NCI-H1694 treated with DMSO at 0.1 percent for 48 hours (cell line): Measurements from ENCODE around the gene VAT1L.

ENCODE experiments used
- DNase-seq: peaks from one replicate; lab custom pipeline; 2025; lab: John Stamatoyannopoulos, UW

The VAT1L gene

DNA sequence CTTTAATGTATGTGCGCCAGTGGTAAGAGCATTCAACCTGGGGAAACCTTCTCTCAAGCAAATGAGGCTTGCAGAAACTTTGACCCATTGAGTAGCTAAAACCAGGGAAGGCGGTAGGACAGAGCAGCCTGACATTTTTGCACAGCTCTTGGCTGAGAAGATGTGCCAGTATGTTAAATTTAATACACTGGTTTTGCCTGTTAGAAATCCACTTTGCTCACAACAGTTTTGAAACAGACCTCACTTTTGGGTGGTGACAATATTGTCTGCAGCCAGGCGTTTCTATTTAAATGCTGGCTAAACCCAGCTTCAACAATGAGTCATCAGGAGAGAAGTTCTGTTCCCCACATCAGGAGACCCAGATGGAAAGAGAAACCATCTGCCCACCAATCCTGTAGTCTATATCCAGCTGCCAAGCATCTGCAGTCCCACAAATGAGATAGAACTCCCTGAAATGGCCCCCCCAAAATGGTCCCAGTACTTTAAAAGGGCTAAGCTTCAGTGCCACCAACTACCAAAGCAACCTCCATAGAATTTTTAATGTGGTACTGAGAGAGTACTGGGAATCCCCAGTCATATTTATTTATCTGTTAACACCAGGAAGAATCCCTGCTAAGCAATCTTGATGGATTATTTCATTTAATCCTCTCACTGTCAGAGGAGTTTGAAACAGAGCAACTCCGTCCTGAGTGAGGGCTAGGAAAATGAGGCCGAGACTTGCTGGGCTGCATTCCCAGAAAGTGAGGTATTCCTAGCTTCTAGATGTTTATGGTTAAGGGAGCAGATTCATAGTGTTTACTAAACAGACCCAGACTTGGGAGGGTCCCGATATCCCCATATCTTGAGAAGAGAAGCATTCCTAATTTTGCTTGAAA lies 205.0 kb downstream of the VAT1L start:
- DNase-seq: no peak

DNA sequence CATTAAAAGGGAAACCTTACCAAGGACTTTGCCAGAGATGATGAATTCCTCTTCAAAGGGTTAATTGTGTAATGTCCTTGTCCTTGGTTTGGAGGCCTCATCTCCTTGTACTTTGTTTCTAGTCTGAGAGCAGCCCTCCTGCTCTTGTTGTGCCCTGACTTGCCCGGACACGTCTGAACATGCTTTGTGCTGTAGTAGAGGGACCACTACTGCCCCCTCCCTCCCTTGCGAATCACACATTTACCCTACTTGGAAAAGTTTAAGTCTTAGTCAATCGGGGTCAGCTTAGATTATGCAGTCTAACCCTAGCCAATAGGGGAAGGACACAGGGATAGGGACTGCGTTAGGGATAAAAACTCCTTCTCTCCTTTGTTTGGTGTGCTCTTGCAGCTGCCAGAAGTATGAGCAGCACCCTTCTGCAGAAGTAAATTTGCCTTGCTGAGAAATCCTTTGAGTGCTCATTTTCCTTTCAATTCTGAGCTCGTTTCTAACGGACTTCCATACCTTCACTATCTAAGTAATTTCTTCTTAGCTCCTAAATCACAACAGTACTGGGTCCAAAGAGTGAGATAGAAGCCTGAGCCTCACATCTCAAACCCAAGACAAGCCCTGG lies 207.6 kb downstream of the VAT1L start:
- DNase-seq: no peak

DNA sequence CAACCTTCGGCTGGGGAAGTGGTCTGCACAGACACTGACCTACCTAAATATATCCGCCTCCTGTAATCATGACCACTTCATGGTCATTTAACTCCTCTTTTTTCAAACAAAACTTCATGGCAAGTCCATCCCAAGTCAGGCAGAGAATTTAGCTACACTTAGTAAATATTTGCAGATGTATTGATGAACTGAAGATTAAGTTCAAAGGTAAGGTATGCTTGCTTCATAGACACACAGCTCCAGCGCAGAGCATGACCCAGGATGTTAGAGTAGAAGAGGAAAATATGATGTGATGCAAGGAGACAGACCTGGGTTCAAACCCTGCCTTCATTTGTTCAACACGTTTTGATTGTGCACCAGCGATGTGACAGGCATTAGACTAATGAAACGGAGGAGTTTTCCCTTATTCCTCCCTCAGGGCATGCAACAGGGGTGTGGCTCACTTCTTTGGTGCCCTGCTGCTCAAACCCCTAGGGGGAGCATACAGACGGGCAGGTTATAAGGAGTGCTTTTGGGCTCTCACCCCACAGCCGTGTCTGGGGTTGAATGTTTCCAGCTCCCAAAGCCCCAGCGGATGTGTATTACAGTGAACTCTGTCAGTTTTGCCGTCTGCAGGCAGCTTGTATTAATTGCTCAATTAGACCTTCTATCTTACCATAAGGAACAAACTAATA lies 210.1 kb downstream of the VAT1L start:
- no peak for DNase-seq

DNA sequence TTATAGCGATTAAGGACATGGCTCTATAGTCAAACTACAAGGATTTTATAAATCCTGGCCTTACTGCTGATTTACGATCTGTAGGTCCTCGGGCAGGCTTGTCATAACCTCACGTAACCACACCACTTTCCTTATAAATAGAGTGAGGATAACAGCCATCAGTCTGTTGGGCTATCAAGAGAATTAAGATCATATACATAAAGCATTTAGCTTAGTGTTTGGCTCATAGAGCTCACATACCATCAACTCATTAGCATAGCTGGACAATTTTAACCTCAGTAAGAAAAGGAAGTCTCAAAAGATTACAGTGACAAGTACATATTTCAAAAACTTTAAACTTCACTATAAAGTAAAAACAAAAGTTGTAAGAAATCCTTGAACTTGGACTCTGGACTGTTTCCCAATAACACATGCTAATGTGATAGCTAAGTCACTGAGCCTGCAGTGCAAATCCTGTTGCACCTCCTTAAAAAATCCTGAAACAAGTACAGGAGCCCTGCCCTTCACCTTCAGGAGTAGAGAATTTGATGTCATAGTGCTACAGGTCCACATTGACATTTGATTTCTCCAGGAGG lies 213.2 kb downstream of the VAT1L start:
- DNase-seq: no peak

DNA sequence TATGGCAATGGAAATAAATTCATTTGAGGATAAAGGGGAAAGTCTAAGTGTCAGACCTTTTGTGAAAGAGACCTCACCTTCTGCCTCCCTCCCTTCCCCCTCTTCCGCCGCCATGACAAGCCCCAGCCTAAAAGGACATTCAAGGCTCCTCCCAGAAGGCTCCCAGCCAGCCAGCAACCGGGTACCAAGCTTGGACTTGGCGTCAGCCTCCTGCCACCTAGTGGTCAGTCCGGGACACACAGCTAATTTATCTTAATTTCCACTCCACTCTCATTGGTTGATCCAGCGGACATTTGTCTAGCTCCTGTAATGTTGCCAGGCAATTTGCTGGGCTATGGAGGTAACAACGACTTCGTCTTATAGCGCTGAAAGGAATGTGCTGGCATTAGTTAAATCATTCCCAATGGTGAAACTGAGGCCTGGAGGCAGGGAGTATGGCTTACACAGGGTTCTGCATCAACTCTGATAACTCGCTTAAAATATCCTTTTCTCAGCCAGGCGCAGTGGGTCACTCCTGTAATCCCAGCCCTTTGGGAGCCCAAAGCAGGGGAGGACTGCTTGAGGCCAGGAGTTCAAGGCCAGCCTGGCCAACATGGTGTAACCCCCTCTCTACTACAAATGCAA lies 214.7 kb downstream of the VAT1L start:
- peak; percentile 42 for DNase-seq

DNA sequence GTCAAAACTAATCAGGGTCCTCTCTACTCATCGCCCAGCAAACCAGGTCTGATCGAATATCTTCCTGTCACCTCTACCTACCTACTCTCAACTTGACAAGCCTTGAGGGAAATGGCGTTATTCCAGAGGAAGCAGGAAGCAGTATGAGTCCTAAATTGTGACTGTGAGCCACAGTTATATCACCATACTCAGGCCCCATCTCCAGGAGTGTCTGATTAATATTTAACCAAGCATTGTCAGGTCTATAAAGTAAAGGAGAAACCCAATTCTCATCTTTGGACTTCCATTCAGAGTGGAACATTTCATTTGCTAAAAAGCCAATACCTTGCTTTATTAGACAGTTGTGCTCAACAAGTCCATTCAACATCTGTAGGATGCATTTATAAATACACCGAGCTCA lies 216.2 kb downstream of the VAT1L start:
- DNase-seq: no peak

DNA sequence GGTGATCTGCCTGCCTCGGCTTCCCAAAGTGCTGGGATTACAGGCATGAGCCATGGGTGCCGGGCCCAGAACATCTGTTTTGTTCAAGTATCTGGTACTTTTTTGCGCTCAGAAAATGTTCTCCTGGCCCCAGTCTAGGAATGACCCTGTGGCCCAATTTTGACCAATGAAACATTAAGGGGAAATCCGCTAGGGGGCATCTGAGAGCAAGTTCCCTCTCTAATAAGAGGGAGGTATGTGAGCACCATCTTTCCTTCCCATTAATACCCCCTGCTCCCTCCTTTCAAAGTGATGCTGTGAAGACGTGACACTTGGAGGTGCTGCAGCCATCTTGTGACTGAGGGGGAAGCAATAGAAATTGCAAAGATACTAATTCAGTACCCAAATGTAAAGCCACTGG lies 217.5 kb downstream of the VAT1L start:
- DNase-seq: no peak

DNA sequence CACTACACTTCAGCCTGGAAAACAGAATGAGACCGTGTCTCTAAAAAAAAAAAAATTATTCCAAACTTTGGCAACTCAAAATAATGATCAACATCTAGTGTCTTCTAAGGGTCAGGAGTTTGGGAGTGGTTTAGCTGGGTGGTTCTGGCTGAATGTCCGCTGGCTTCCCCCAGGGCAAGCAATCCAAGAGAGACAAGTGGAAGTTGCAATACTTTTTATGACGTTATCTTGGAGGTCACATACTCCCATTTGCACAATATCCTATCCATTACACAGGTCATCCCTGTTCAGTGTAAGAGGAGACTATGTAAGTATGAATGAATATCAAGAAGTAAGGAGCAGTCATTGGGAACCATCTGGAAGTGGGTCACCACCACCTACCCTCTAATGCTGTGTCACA lies 218.8 kb downstream of the VAT1L start:
- no peak for DNase-seq

DNA sequence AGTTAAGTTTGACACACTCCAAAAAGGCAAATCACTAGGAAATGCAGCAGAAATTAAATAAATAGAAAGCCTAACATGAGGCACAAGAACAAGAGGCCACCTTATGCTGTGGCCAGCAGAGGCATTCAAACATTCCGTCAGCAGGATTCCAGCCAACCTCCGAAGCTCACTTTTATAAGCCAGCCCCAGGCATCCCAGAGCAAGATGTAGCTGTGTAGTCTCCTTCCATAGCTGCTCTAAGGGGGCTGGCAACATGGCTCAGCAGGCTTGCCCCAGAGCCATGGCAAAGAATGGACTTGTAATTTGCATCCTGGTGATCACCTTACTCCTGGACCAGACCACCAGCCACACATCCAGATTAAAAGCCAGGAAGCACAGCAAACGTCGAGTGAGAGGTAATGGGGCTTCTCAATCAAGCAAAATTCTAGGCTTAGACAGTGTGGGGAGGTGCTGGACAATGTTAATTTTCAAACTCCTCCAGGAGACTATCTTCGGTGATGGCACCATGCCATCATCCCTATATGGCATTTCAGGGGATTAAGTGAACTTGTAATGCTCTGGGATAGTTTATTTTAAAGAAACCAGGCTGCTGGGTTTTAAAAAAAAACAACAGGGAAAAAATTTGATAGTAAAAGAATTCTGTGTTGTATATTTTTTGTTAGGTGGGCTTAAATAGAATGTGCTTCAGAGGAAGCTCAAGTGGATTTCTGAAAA lies 234.1 kb downstream of the VAT1L start, which contains the start of gene CLEC3A:
TSS of gene CLEC3A (plus strand) at position 202 of the 714 bp plus-strand sequence. CDS start at position 281, 79 bp downstream.
- DNase-seq: no peak

DNA sequence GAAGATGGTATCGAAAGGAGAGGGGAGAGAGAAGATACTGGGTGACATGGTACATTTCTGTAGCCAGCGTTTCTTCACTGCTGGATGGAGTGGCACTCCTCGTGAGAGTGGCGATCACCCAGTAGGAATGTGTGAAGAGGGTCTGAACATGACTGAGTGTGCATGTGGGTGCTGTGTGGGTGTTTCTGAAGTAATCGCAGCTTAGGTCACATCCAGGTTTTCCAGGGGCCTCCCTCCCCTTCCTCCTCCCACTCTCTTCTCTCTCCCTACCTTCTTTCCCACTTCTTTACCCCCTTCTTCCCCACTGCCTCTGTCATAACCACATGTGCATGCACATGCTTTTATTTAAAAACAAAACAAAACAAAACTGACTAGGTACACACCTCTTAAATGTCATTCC lies 235.8 kb downstream of the VAT1L start:
- DNase-seq: no peak

DNA sequence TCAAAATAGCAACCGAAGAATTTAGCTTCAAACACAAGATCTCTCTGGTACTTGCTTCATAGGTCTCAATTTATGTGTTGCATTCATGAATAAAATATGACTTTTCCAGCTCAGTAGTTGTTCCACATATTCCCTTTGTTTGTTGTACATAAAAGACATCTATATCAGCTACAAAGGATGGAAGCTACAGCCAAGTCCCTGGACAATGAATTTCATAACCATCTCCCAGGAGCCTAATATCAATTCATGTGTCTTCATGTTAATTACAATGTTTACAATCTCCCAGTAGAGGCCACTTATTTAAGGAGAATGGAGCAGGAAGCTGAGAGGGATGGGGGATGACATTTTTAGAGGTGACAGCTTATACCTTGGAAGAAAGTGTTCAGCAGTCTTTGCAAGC lies 237.3 kb downstream of the VAT1L start:
- no peak for DNase-seq

DNA sequence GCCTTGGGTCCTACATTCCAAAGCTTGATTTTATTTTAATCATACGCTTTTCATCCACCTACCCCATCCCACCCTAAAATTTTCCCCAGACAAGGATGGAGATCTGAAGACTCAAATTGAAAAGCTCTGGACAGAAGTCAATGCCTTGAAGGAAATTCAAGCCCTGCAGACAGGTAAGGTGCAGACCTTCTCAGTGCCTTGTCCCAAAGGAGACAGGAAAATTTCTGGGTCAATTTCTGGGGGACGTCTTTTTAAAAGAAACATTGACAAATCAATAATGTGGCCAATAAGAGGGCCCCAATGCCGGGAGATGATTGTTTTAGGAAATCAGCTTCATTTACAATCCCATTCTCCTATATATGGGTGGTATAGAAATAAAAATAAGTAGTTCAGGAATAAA lies 239.7 kb downstream of the VAT1L start:
- no peak for DNase-seq
